SK-N-SH treated with all-trans-retinoic acid at 6 μM for 48 hours (cell line): ENCODE results near the gene XRCC3.

Experiments used
- ATAC-seq: fragments of 200-7000 bp; cut with Tn5 transposase; 3 replicates; pipeline ENCODE4 v1.9.1; 2020; ENCODE audit warnings: mild to moderate bottlenecking, moderate library complexity
- ARNTL ChIP-seq: fragments of 450-650 bp; formaldehyde crosslinking; IDR thresholded peaks from 2 replicates; pipeline ENCODE4 v1.5.0; 2020; ENCODE audit warnings: low read depth, mild to moderate bottlenecking, moderate library complexity, borderline replicate concordance
- BACH2 ChIP-seq: fragments of 250-450 bp; sonication (Bioruptor Pico); IDR thresholded peaks from 2 replicates; pipeline ENCODE4 v1.9.0; 2021; ENCODE audit warnings: mild to moderate bottlenecking, borderline replicate concordance
- CSDC2 ChIP-seq: fragments of 250-450 bp; sonication (Bioruptor Pico); IDR thresholded peaks from 2 replicates; pipeline ENCODE4 v1.5.0; 2020; ENCODE audit warnings: mild to moderate bottlenecking, moderate library complexity
- CSRNP3 ChIP-seq: fragments of 250-450 bp; sonication (Bioruptor Pico); IDR thresholded peaks from 2 replicates; pipeline ENCODE4 v1.5.1; 2021; ENCODE audit warnings: mild to moderate bottlenecking, moderate library complexity
- ESRRG ChIP-seq: fragments of 250-450 bp; sonication (Bioruptor Pico); IDR thresholded peaks from 2 replicates; pipeline ENCODE4 v1.6.1; 2021; ENCODE audit warnings: mild to moderate bottlenecking
- GLIS3 ChIP-seq: fragments of 250-450 bp; sonication (Bioruptor Pico); IDR thresholded peaks from 2 replicates; pipeline ENCODE4 v1.5.0; 2020; ENCODE audit warnings: mild to moderate bottlenecking, moderate library complexity
- ISL1 ChIP-seq: fragments of 250-450 bp; sonication (Bioruptor Pico); IDR thresholded peaks from 2 replicates; pipeline ENCODE4 v2.1.2; 2022; ENCODE audit warnings: mild to moderate bottlenecking, moderate library complexity
- OSR1 ChIP-seq: fragments of 250-450 bp; sonication (Bioruptor Pico); IDR thresholded peaks from 2 replicates; pipeline ENCODE4 v1.8.0; 2022; ENCODE audit warnings: moderate library complexity, mild to moderate bottlenecking, inconsistent platforms
- POU6F1 ChIP-seq: fragments of 250-450 bp; sonication (Bioruptor Pico); IDR thresholded peaks from 2 replicates; pipeline ENCODE4 v1.8.0; 2021; ENCODE audit warnings: low read depth, mild to moderate bottlenecking, moderate library complexity, borderline replicate concordance
- PPARA ChIP-seq: fragments of 250-450 bp; sonication (Bioruptor Pico); IDR thresholded peaks from 2 replicates; pipeline ENCODE4 v1.5.0; 2020; ENCODE audit warnings: mild to moderate bottlenecking, borderline replicate concordance
- RARB ChIP-seq: fragments of 250-450 bp; sonication (Bioruptor Pico); IDR thresholded peaks from 2 replicates; pipeline ENCODE4 v1.8.0; 2021; ENCODE audit warnings: mild to moderate bottlenecking, moderate library complexity
- SNAI2 ChIP-seq: fragments of 250-450 bp; sonication (Bioruptor Pico); IDR thresholded peaks from 2 replicates; pipeline ENCODE4 v1.5.0; 2020; ENCODE audit warnings: mild to moderate bottlenecking, moderate library complexity
- TCF4 ChIP-seq: fragments of 250-450 bp; sonication (Bioruptor Pico); IDR thresholded peaks from 2 replicates; pipeline ENCODE4 v1.8.0; 2021; ENCODE audit warnings: mild to moderate bottlenecking, moderate library complexity, borderline replicate concordance
- TOX ChIP-seq: fragments of 250-450 bp; sonication (Bioruptor Pico); IDR thresholded peaks from 2 replicates; pipeline ENCODE4 v1.8.0; 2021; ENCODE audit warnings: mild to moderate bottlenecking, moderate library complexity, borderline replicate concordance
- TSHZ2 ChIP-seq: fragments of 250-450 bp; sonication (Bioruptor Pico); IDR thresholded peaks from 2 replicates; pipeline ENCODE4 v1.5.0; 2020; ENCODE audit warnings: mild to moderate bottlenecking, moderate library complexity
- ZC3H10 ChIP-seq: fragments of 250-450 bp; sonication (Bioruptor Pico); IDR thresholded peaks from 2 replicates; pipeline ENCODE4 v1.5.1; 2021; ENCODE audit warnings: mild to moderate bottlenecking, moderate library complexity
- ZFP3 ChIP-seq: fragments of 250-450 bp; sonication (Bioruptor Pico); IDR thresholded peaks from 2 replicates; pipeline ENCODE4 v1.5.0; 2020; ENCODE audit warnings: mild to moderate bottlenecking, moderate library complexity
- ZFP30 ChIP-seq: fragments of 450-650 bp; formaldehyde crosslinking; IDR thresholded peaks from 2 replicates; pipeline ENCODE4 v1.5.0; 2022; ENCODE audit warnings: mild to moderate bottlenecking, moderate library complexity
- ZNF565 ChIP-seq: fragments of 450-650 bp; formaldehyde crosslinking; conservative IDR thresholded peaks from 2 replicates; pipeline ENCODE4 v1.5.0; 2020; ENCODE audit warnings: low read depth, mild to moderate bottlenecking, moderate library complexity
- ZNF70 ChIP-seq: fragments of 450-650 bp; formaldehyde crosslinking; IDR thresholded peaks from 2 replicates; pipeline ENCODE4 v1.5.0; 2020; ENCODE audit warnings: mild to moderate bottlenecking, moderate library complexity
- ZNF8 ChIP-seq: fragments of 450-650 bp; formaldehyde crosslinking; IDR thresholded peaks from 2 replicates; pipeline ENCODE4 v1.5.0; 2020; ENCODE audit warnings: mild to moderate bottlenecking, moderate library complexity

The XRCC3 gene

GRCh38 chr14:103724116-103724515, 8.9 kb upstream of the XRCC3 start (continued):
- TF ChIP-seq TOX (CRISPR knock-in tag) (no peak), TCF4 (CRISPR knock-in tag) (no peak), TSHZ2 (CRISPR knock-in tag) (no peak), ZC3H10 (CRISPR knock-in tag) (no peak)
- TF ChIP-seq, all 23 proteins: peak for 0

- ATAC-seq: no peak
- no peak for TF ChIP-seq POU6F1 (CRISPR knock-in tag)
- TF ChIP-seq ZFP30 (CRISPR knock-in tag): no peak
- TF ChIP-seq ARNTL (CRISPR knock-in tag): no peak
- TF ChIP-seq ZFP3 (CRISPR knock-in tag): no peak
- TF ChIP-seq ZNF70 (CRISPR knock-in tag): no peak
- no peak for TF ChIP-seq TSHZ2 (CRISPR knock-in tag)
- no peak for TF ChIP-seq ZC3H10 (CRISPR knock-in tag)
- TF ChIP-seq ZNF565: no peak
- no peak for TF ChIP-seq CSDC2 (CRISPR knock-in tag)
- TF ChIP-seq TCF4 (CRISPR knock-in tag): no peak
- TF ChIP-seq PPARA (CRISPR knock-in tag): no peak
- TF ChIP-seq CSRNP3 (CRISPR knock-in tag): no peak
- no peak for TF ChIP-seq SNAI2
Measured at GRCh38 chr14:103723748-103724081, 8.5 kb upstream of the XRCC3 start.

- TF ChIP-seq ESRRG (CRISPR knock-in tag) (no peak), ZNF70 (CRISPR knock-in tag) (no peak), OSR1 (no peak), GLIS3 (CRISPR knock-in tag) (no peak), TCF4 (CRISPR knock-in tag) (no peak)
- no peak for ATAC-seq
Measured at GRCh38 chr14:103721334-103722120, 6.3 kb upstream of the XRCC3 start.

- TF ChIP-seq ZFP3 (CRISPR knock-in tag): no peak
- ATAC-seq: no peak
Measured at GRCh38 chr14:103719751-103720150, 4.5 kb upstream of the XRCC3 start.

- no peak for TF ChIP-seq PPARA (CRISPR knock-in tag)
- TF ChIP-seq ARNTL (CRISPR knock-in tag): no peak
- no peak for TF ChIP-seq GLIS3 (CRISPR knock-in tag)
- no peak for TF ChIP-seq ZC3H10 (CRISPR knock-in tag)
- no peak for TF ChIP-seq ESRRG (CRISPR knock-in tag)
- no peak for TF ChIP-seq ZNF565
- TF ChIP-seq BACH2: no peak
- no peak for TF ChIP-seq ISL1
- no peak for TF ChIP-seq SNAI2
- no peak for TF ChIP-seq ZFP3 (CRISPR knock-in tag)
- TF ChIP-seq TOX (CRISPR knock-in tag): no peak
- TF ChIP-seq POU6F1 (CRISPR knock-in tag): no peak
- no peak for TF ChIP-seq ZFP30 (CRISPR knock-in tag)
- TF ChIP-seq OSR1: no peak
- TF ChIP-seq TCF4 (CRISPR knock-in tag): no peak
- no peak for TF ChIP-seq CSDC2 (CRISPR knock-in tag)
- no peak for TF ChIP-seq RARB (CRISPR knock-in tag)
- no peak for TF ChIP-seq ZNF8 (CRISPR knock-in tag)
- ATAC-seq: no peak
Measured at GRCh38 chr14:103718572-103718971, 3.3 kb upstream of the XRCC3 start.
